ENCODE results near the gene COMMD2. TPM values are rescaled to one million over a fixed set of nuclear protein-coding genes. Genes with fewer than 3 reads are reported as not detected.
A peak's percentile ranks its signal among the peaks of the same experiment; 100 is the strongest.

COMMD2 gene
- total RNA-seq, 1 experiment from 2014 or later: 64.9 TPM

- no peak overlapping the region for H2BK12ac ChIP-seq (ENCODE audit: insufficient read length, low read depth, low read length)
- no peaks in the 10 kb centered on the region; the same call in 1 of the 2 replicates for H3K4me1 ChIP-seq (ENCODE audit: insufficient read depth, low read length)
- DNase-seq: no peak
- H3K4ac ChIP-seq (ENCODE audit: low read depth, low read length): no peak overlapping the region
- H4K20me1 ChIP-seq (ENCODE audit: control insufficient read depth, insufficient read depth, insufficient read length): no peaks in the 10 kb centered on the region
- no peak overlapping the region for H4K8ac ChIP-seq (replicated peaks; ENCODE audit: insufficient read length, low read depth, low read length)
- no peaks in the 10 kb centered on the region for H3K27me3 Mint-ChIP-seq (ENCODE audit: low read depth)
- H2BK120ac ChIP-seq (ENCODE audit: low read depth, low read length, poor library complexity, severe bottlenecking): no peak overlapping the region
- H3K79me1 ChIP-seq (ENCODE audit: insufficient read depth, low read depth, low read length, poor library complexity, severe bottlenecking): no peaks in the 10 kb centered on the region
- H3K18ac ChIP-seq (ENCODE audit: insufficient read length, low read depth, low read length): peak overlapping the region; percentile 5
- H3T11ph ChIP-seq (ENCODE audit: low read length): no peak overlapping the region
- H2AFZ ChIP-seq (ENCODE audit: low read length): no peak overlapping the region
- H3K4me1 Mint-ChIP-seq: peaks cover 5 to 16% of the 10 kb centered on the region in 2 experiments
- H2BK5ac ChIP-seq (ENCODE audit: insufficient read length, low read length): no peak overlapping the region
- H4K5ac ChIP-seq (ENCODE audit: insufficient read length, low read depth, low read length): no peak overlapping the region
- H3K23ac ChIP-seq (ENCODE audit: insufficient read length, low read depth, low read length): no peak overlapping the region
- H3K79me2 ChIP-seq (ENCODE audit: insufficient read depth, low read length): no peaks in the 10 kb centered on the region
- H3K9me3 ChIP-seq (ENCODE audit: control insufficient read depth, low read depth, low read length): no peaks in the 10 kb centered on the region
- H3K4me3 Mint-ChIP-seq: no peak overlapping the region
- no peak overlapping the region for H2BK15ac ChIP-seq (ENCODE audit: low read depth, low read length)
- no peak overlapping the region for H4K91ac ChIP-seq (ENCODE audit: insufficient read length, low read depth, low read length)
- no peaks in the 10 kb centered on the region for H3K23me2 ChIP-seq (ENCODE audit: insufficient read length, low read depth, low read length, poor library complexity, severe bottlenecking)
- H3K27ac Mint-ChIP-seq: peak overlapping the region in 2 of 3 experiments; percentile 1 to 28; a peak in 1 of 7 replicates
- H3K9ac ChIP-seq (ENCODE audit: extremely low read depth, insufficient read length, low read length): no peak overlapping the region
- no peaks in the 10 kb centered on the region for H3K9me3 Mint-ChIP-seq
- H3K36me3 Mint-ChIP-seq (ENCODE audit: insufficient read depth in 1 of 3, low read depth in 3 of 3): no peaks in the 10 kb centered on the region
- TF ChIP-seq CTCF (conservative IDR thresholded peaks at IDR 0.05): no peak
- no CpG with 5 or more reads among the region's 2 CpGs for WGBS (ENCODE audit: extremely low coverage, insufficient read length, low lambda C conversion rate)
- H3K27ac ChIP-seq (ENCODE audit: insufficient read length, low read depth, low read length): no peak overlapping the region
- H3K14ac ChIP-seq (ENCODE audit: insufficient read depth, low read length): no peak overlapping the region
- H3K56ac ChIP-seq (ENCODE audit: insufficient read length, low read depth, low read length): no peak overlapping the region
- no peak overlapping the region for H2BK20ac ChIP-seq (ENCODE audit: low read depth, low read length, poor library complexity, severe bottlenecking)
- H2AK5ac ChIP-seq (ENCODE audit: insufficient read length, low read length): no peak overlapping the region
- no peak overlapping the region for H3K4me2 ChIP-seq (ENCODE audit: insufficient read depth, insufficient read length, low read length)
- H3K27me3 ChIP-seq (ENCODE audit: insufficient read depth, low read length): no peaks in the 10 kb centered on the region
These were observed 20.6 kb upstream of the COMMD2 start for GRCh38 chr3:149772861-149773260.
